Tibial nerve (tissue), 3 donors: ENCODE results near the gene SUV39H1.

Experiments
- EP300 ChIP-seq, 2 donors: sonication (generic); formaldehyde crosslinking; IDR thresholded peaks; one replicate each; pipeline ENCODE4 v1.6.1; 2017; ENCODE audit warnings: antibody characterized with exemption in 2 of 2, mild to moderate bottlenecking in 1 of 2
- POLR2A ChIP-seq, 2 donors: fragments of 450-650 bp; IDR thresholded peaks; one replicate each; pipeline ENCODE4 v1.6.1; 2017; ENCODE audit warnings: antibody characterized with exemption in 2 of 2, mild to moderate bottlenecking in 2 of 2, moderate library complexity in 2 of 2

DNA sequence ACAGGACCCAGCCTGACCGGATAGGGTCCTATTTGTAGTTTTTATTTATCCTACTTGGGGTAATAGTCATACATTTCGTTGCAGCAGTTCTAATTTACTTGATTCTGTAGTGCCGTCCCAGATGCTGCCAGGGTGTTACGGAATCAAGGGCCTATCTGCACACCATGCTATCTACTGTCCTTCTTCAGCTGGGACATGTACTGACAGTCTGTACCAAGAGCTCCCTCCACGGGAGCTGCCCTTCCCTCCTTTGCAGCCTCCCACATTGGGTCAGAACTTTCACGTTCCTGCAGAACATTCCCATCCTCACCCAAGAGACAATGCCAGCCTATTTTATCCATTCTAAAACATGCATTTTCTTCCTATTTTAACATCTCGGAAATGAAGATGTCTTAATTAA, 6.7 kb downstream of the SUV39H1 start:
- TF ChIP-seq POLR2A (IDR thresholded peaks at IDR 0.05) (no peak), EP300 (IDR thresholded peaks at IDR 0.05) (no peak)
